Measurements from ENCODE around the gene POU6F2. TPM values are rescaled to one million over a fixed set of nuclear protein-coding genes. Genes with fewer than 3 reads are reported as not detected.

Gene POU6F2
- total RNA-seq, 1 donor from 2014 or later: 0.44 TPM

DNA sequence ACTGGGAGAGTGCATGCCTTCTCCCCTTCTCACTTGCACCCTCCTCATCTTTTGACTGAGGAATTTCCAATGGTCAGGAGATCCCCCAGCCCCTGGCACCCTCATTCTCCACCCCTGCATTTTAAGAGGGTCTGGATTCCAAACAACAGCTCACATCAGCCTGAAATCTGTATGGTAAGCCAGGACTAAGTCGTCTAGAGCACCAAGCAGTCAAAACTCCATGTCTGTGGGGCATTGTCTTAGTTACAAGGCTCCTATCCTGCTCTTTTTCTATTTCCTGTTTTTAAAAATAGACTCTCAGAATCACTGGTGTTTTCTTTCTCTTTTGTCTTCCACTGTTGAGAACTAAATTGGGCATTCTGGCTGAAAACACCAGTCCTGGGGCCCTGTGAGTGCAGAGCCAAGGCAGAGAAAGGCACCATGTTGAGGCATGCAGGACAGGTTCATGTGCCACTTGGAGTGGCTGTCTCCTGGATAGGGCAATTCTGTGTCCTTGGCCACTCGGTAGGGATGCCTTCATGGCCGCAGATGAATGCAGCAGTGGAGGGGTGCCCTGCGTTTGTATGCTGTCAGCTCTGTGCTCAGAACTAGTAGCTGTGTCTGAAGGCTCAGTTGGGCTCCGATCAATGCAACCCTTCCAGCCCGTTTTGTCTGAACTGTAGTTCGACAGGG lies 371.9 kb downstream of the POU6F2 start:
- TF ChIP-seq, protein P1, sequence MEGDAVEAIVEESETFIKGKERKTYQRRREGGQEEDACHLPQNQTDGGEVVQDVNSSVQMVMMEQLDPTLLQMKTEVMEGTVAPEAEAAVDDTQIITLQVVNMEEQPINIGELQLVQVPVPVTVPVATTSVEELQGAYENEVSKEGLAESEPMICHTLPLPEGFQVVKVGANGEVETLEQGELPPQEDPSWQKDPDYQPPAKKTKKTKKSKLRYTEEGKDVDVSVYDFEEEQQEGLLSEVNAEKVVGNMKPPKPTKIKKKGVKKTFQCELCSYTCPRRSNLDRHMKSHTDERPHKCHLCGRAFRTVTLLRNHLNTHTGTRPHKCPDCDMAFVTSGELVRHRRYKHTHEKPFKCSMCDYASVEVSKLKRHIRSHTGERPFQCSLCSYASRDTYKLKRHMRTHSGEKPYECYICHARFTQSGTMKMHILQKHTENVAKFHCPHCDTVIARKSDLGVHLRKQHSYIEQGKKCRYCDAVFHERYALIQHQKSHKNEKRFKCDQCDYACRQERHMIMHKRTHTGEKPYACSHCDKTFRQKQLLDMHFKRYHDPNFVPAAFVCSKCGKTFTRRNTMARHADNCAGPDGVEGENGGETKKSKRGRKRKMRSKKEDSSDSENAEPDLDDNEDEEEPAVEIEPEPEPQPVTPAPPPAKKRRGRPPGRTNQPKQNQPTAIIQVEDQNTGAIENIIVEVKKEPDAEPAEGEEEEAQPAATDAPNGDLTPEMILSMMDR (IDR thresholded peaks at IDR 0.05; ENCODE audit: borderline replicate concordance): no peak
- peaks cover 7% of the 10 kb centered on the region for H3K4me1 ChIP-seq

DNA sequence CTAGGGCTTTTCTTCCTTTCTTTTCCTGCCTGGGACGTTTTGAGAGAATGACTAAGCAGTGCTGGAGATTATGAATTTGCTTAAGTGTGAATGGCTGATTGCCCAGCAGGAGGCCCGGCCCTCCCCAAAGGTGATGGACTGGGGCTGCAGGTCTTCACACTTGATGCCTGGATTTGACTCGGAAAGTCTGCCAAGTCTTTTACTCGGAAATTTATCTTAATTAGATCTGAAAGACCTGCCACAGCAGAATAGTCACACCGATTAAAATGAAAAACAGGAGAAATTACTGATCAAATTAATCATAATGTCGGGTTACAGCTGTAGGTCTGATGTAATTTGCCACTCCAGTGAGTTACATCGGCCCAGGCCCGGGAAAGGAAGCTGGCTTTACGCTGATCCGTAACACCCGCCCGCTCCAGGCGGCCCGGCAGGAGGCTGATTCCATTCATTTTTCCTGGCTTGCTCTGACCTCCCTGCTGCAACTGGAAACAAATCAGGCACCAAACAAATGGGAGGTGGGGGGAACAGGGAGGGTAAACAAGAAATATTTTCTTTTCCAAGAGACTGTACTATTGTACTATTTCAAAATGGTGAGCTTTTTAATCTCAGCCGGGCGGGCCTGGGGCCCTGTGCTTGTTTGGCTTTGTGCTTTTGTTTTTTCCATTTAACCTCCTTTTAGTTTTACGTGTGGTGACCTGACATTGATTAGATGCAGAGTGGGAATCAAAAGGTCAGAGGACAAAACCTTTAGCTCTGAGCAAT lies 376.1 kb downstream of the POU6F2 start:
- Histone ChIP-seq H3K4me3 (no peak overlapping the region), H3K27me3 (ENCODE audit: low read depth) (peaks cover 7% of the 10 kb centered on the region), H3K9me3 (replicated peaks) (no peaks in the 10 kb centered on the region), H3K36me3 (no peaks in the 10 kb centered on the region), H3K27ac (replicated peaks) (no peak overlapping the region), H3K4me1 (peaks cover 7% of the 10 kb centered on the region)
- DNase-seq: peak; percentile 18
- TF ChIP-seq, protein P1 (IDR thresholded peaks at IDR 0.05; ENCODE audit: borderline replicate concordance): no peak
- intact Hi-C loops (cut with micrococcal nuclease): no loop called here

More for the DNA sequence above, 371.9 kb downstream of the POU6F2 start:
- Histone ChIP-seq H3K27ac (replicated peaks) (no peak overlapping the region), H3K36me3 (no peaks in the 10 kb centered on the region), H3K9me3 (replicated peaks) (no peaks in the 10 kb centered on the region), H3K4me3 (no peak overlapping the region), H3K27me3 (ENCODE audit: low read depth) (peaks cover 17% of the 10 kb centered on the region)
- intact Hi-C loops (cut with micrococcal nuclease): no loop called here
- no peak for DNase-seq

DNA sequence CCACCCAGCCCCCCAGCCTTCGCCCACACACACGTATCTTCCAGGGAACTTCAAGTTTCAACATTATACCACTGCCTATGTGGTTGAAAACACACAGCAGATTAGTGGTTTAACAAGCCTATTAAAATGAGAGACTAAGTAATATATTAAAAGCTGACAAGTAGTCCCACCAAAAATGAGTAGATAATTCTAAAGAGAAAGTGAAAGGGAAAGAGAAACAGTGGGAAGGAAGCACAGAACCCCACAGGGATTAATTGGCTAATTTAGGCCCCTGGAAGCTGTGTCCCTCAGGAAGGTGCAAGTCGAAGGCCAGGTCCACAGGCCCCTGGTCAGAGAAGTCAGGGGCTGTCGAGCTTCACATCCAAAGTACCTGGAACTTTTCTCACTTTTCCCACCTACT lies 378.0 kb downstream of the POU6F2 start:
- TF ChIP-seq, protein P1 (IDR thresholded peaks at IDR 0.05; ENCODE audit: borderline replicate concordance): no peak
- no peak overlapping the region for H3K4me3 ChIP-seq
- no peak overlapping the region for H3K27ac ChIP-seq (replicated peaks)
- H3K9me3 ChIP-seq (replicated peaks): no peaks in the 10 kb centered on the region
- peaks cover 7% of the 10 kb centered on the region for H3K4me1 ChIP-seq
- DNase-seq: no peak
- intact Hi-C loops (cut with micrococcal nuclease): no loop called here
- no peaks in the 10 kb centered on the region for H3K36me3 ChIP-seq
- H3K27me3 ChIP-seq (ENCODE audit: low read depth): no peaks in the 10 kb centered on the region

DNA sequence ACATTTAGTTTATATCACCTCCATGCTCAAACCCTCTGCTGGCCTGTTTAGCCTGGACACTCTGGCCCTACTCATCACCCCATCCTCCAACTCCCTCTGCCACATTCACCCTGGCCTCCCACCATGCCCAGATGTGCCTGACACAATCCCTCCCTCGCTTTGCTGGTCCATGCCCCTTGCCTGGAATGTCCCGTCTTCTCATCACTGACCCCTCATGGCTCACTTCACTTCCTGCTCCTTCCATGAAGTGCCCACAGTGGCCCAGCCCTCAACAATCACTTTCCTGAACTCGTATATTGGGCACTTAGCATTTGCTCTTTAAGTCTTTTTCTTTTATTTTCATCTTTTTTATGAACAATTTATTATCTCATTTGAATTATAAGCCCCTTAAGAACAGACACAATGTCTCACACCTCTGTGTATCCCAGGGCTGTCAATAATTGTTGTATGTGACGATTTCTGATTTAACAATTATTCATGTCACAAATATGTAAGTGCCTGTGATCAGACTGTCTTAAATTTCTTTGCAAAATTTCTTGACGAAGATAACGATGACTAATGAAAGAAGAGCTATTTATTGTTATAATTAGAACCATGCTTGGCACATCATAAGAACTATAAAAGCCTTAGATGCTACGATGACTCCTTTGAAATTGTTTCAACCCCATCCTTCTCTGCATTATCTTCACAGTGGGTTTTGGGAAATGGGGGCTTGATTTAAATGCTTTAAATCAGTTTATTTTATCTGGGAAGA lies 378.6 kb downstream of the POU6F2 start:
- Histone ChIP-seq H3K36me3 (no peaks in the 10 kb centered on the region), H3K4me1 (peaks cover 7% of the 10 kb centered on the region), H3K27ac (replicated peaks) (no peak overlapping the region), H3K9me3 (replicated peaks) (no peaks in the 10 kb centered on the region), H3K27me3 (ENCODE audit: low read depth) (no peaks in the 10 kb centered on the region), H3K4me3 (no peak overlapping the region)
- TF ChIP-seq, protein P1 (IDR thresholded peaks at IDR 0.05; ENCODE audit: borderline replicate concordance): no peak
- no peak for DNase-seq
- intact Hi-C loops (cut with micrococcal nuclease): no loop called here

DNA sequence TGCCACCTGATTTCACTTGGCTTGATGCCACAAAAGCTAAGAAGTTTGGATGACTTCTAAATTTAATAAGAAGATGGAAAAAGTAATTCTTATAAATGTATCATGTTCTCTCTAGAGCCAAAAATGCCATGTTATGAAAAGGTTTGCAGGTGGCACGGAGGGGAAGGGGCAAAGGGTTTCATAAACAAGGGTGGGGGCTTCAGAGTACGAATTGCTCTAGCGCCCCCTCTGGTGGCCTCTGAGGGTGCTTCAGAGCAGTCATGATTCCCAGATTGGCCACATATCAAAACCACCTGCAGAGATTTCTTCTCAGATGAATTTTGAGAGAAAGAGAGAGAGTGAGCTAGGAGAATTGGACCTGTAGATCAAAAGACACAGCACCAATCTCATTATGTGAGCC lies 379.9 kb downstream of the POU6F2 start:
- no peak for DNase-seq
- Histone ChIP-seq H3K4me1 (peaks cover 7% of the 10 kb centered on the region), H3K36me3 (no peaks in the 10 kb centered on the region), H3K4me3 (no peak overlapping the region), H3K27ac (replicated peaks) (no peak overlapping the region), H3K9me3 (replicated peaks) (no peaks in the 10 kb centered on the region), H3K27me3 (ENCODE audit: low read depth) (peaks cover under 1% of the 10 kb centered on the region)
- TF ChIP-seq, protein P1 (IDR thresholded peaks at IDR 0.05; ENCODE audit: borderline replicate concordance): no peak
- intact Hi-C loops (cut with micrococcal nuclease): no loop called here
